ENCODE measurements around the gene CATSPERD. TPM values are rescaled to one million over a fixed set of nuclear protein-coding genes. Genes with fewer than 3 reads are reported as not detected.
A peak's percentile ranks its signal among the peaks of the same experiment; 100 is the strongest.
"Not testable (repeated sequence)": the region's sequence is repeated elsewhere in the genome, so short reads cannot be mapped to it uniquely, and the experiment has no call there.

CATSPERD gene
- total and polyA plus RNA-seq, 4 experiments from 2014 or later: not detected

- intact Hi-C loops (cut with micrococcal nuclease): no loop called here
- Mint-ChIP-seq H3K27ac (peak overlapping the region; percentile 52 to 98 (median 81)), H3K4me1 (peaks cover 20 to 37% (median 27%) of the 10 kb centered on the region in 4 donors), H3K36me3 (peaks cover 0 to 43% of the 10 kb centered on the region in 2 donors), H3K27me3 (peaks cover 0 to 4% of the 10 kb centered on the region in 2 donors), H3K9me3 (peaks cover 0 to 9% (median 0%) of the 10 kb centered on the region in 8 donors), H3K4me3 (peak overlapping the region in 5 of 8 donors; percentile 11 to 73 (median 58))
- CTCF ChIA-PET (ENCODE audit: partially characterized antibody): interaction anchor here (1.9 to 3.8 kb wide), 2 partner anchors 27 to 28 kb away, joined by 8 to 36 read pairs; partner anchors contain the start of gene RPL36
- POLR2A ChIA-PET (ENCODE audit: partially characterized antibody): interaction anchor here (0.7 to 5.7 kb wide), 3 partner anchors 27 to 73 kb away, joined by 3 to 79 read pairs (median 5); partner anchors contain the start of gene RPL36
- peaks cover 23% of the 10 kb centered on the region for H3K4me1 ChIP-seq (ENCODE audit: insufficient read depth, low read length)
- no peaks in the 10 kb centered on the region for H3K9me3 ChIP-seq (ENCODE audit: control insufficient read depth in 1 of 2, low read length in 2 of 2)
- DNase-seq: no peak
- peaks cover 13% of the 10 kb centered on the region for H3K36me3 ChIP-seq (ENCODE audit: insufficient read depth, low read length)
- peak overlapping the region; percentile 9 for H3K27ac ChIP-seq (ENCODE audit: low read depth, low read length)
- H3K4me3 ChIP-seq (ENCODE audit: low read length in 2 of 2): no peak overlapping the region
- no peaks in the 10 kb centered on the region for H3K27me3 ChIP-seq (ENCODE audit: insufficient read depth, low read length)
Observed at GRCh38 chr19:5717215-5717935, 3.1 kb upstream of the CATSPERD start.

GRCh38 chr19:5718037-5718578, 2.3 kb upstream of the CATSPERD start:
- no peak for DNase-seq
- peaks cover 0 to 4% of the 10 kb centered on the region in 2 donors for H3K27me3 Mint-ChIP-seq
- Histone ChIP-seq H3K36me3 (ENCODE audit: insufficient read depth, low read length) (peaks cover 13% of the 10 kb centered on the region), H3K4me1 (ENCODE audit: insufficient read depth, low read length) (peaks cover 23% of the 10 kb centered on the region), H3K27me3 (ENCODE audit: insufficient read depth, low read length) (no peaks in the 10 kb centered on the region), H3K27ac (ENCODE audit: low read depth, low read length) (peak overlapping the region; percentile 9), H3K4me3 (ENCODE audit: low read length in 2 of 2) (no peak overlapping the region), H3K9me3 (ENCODE audit: control insufficient read depth in 1 of 2, low read length in 2 of 2) (no peaks in the 10 kb centered on the region)
- POLR2A ChIA-PET (ENCODE audit: partially characterized antibody): interaction anchor here (0.7 to 5.7 kb wide), 4 partner anchors 10 to 72 kb away, joined by 3 to 79 read pairs (median 4); partner anchors contain the start of gene RPL36
- H3K4me3 Mint-ChIP-seq: peak overlapping the region; percentile 83 to 94 (median 90)
- H3K4me1 Mint-ChIP-seq: peaks cover 20 to 37% (median 27%) of the 10 kb centered on the region in 4 donors
- H3K9me3 Mint-ChIP-seq: peaks cover 0 to 9% (median 0%) of the 10 kb centered on the region in 8 donors
- H3K27ac Mint-ChIP-seq: peak overlapping the region; percentile 86 to 98 (median 92)
- CTCF ChIA-PET (ENCODE audit: partially characterized antibody): interaction anchor here (1.1 to 3.8 kb wide), 2 partner anchors 29 to 31 kb away, joined by 6 to 36 read pairs; partner anchors contain the start of gene RPL36
- intact Hi-C loops (cut with micrococcal nuclease): no loop called here
- peaks cover 0 to 39% of the 10 kb centered on the region in 2 donors for H3K36me3 Mint-ChIP-seq

GRCh38 chr19:5718579-5719273, 1.7 kb upstream of the CATSPERD start:
- DNase-seq: peak in 1 of 5 donors; percentile 62
- Mint-ChIP-seq H3K27me3 (peaks cover 0 to 4% of the 10 kb centered on the region in 2 donors), H3K27ac (peak overlapping the region; percentile 91 to 98 (median 92)), H3K36me3 (peaks cover 0 to 35% of the 10 kb centered on the region in 2 donors), H3K9me3 (peaks cover 0 to 6% (median 0%) of the 10 kb centered on the region in 8 donors), H3K4me3 (peak overlapping the region; percentile 83 to 94 (median 90)), H3K4me1 (peaks cover 20 to 37% (median 27%) of the 10 kb centered on the region in 4 donors)
- H3K9me3 ChIP-seq (ENCODE audit: control insufficient read depth in 1 of 2, low read length in 2 of 2): no peaks in the 10 kb centered on the region
- peaks cover 23% of the 10 kb centered on the region for H3K4me1 ChIP-seq (ENCODE audit: insufficient read depth, low read length)
- peak overlapping the region; percentile 89 for H3K27ac ChIP-seq (ENCODE audit: low read depth, low read length)
- ChIA-PET CTCF (ENCODE audit: partially characterized antibody) (interaction anchor here (0.7 to 3.8 kb wide), 5 partner anchors 10 to 85 kb away, joined by 3 to 36 read pairs (median 6); partner anchors contain the start of gene RPL36), POLR2A (ENCODE audit: partially characterized antibody) (interaction anchor here (0.7 to 5.7 kb wide), 7 partner anchors 11 to 96 kb away, joined by 3 to 79 read pairs (median 4); partner anchors contain the start of genes RPL36, SAFB and SAFB2)
- H3K36me3 ChIP-seq (ENCODE audit: insufficient read depth, low read length): peaks cover 9% of the 10 kb centered on the region
- peak overlapping the region; percentile 68 to 92 for H3K4me3 ChIP-seq (ENCODE audit: low read length in 2 of 2)
- intact Hi-C loops (cut with micrococcal nuclease): no loop called here
- H3K27me3 ChIP-seq (ENCODE audit: insufficient read depth, low read length): no peaks in the 10 kb centered on the region

- Mint-ChIP-seq H3K9me3 (peaks cover 0 to 6% (median 0%) of the 10 kb centered on the region in 8 donors), H3K27ac (peak overlapping the region; percentile 92 to 99 (median 97)), H3K4me3 (peak overlapping the region; percentile 90 to 97 (median 90)), H3K4me1 (peaks cover 20 to 37% (median 27%) of the 10 kb centered on the region in 4 donors), H3K36me3 (peaks cover 0 to 28% of the 10 kb centered on the region in 2 donors), H3K27me3 (peaks cover 0 to 4% of the 10 kb centered on the region in 2 donors)
- DNase-seq: peak in 1 of 5 donors; percentile 62
- CTCF ChIA-PET (ENCODE audit: partially characterized antibody): interaction anchor here (0.9 to 3.8 kb wide), 6 partner anchors 28 to 108 kb away, joined by 3 to 36 read pairs (median 6); partner anchors contain the start of gene RPL36
- POLR2A ChIA-PET (ENCODE audit: partially characterized antibody): interaction anchor here (0.6 to 5.7 kb wide), 17 partner anchors 12 to 1082 kb away, joined by 3 to 79 read pairs (median 4); partner anchors contain the start of genes DUS3L, FEM1A, NDUFA11 and RPL36
- intact Hi-C loops (cut with micrococcal nuclease): no loop called here
- Histone ChIP-seq H3K36me3 (ENCODE audit: insufficient read depth, low read length) (peaks cover 4% of the 10 kb centered on the region), H3K4me1 (ENCODE audit: insufficient read depth, low read length) (peaks cover 23% of the 10 kb centered on the region), H3K4me3 (ENCODE audit: low read length in 2 of 2) (peak overlapping the region; percentile 87 to 92), H3K9me3 (ENCODE audit: control insufficient read depth in 1 of 2, low read length in 2 of 2) (no peaks in the 10 kb centered on the region), H3K27me3 (ENCODE audit: insufficient read depth, low read length) (no peaks in the 10 kb centered on the region), H3K27ac (ENCODE audit: low read depth, low read length) (peak overlapping the region; percentile 89)
Observed at GRCh38 chr19:5719274-5719960, 1.0 kb upstream of the CATSPERD start.

GRCh38 chr19:5727453-5728050, 7.1 kb downstream of the CATSPERD start:
- H3K4me1 ChIP-seq (ENCODE audit: insufficient read depth, low read length): no peaks in the 10 kb centered on the region
- Mint-ChIP-seq H3K36me3 (no peaks in the 10 kb centered on the region), H3K4me3 (no peak overlapping the region), H3K27me3 (peaks cover 0 to 9% of the 10 kb centered on the region in 2 donors), H3K4me1 (no peaks in the 10 kb centered on the region), H3K27ac (no peak overlapping the region), H3K9me3 (no peaks in the 10 kb centered on the region)
- H3K9me3 ChIP-seq (ENCODE audit: control insufficient read depth in 1 of 2, low read length in 2 of 2): no peaks in the 10 kb centered on the region
- ChIA-PET CTCF (ENCODE audit: partially characterized antibody) (no interaction called here), POLR2A (ENCODE audit: partially characterized antibody) (no interaction called here)
- DNase-seq: no peak
- H3K27me3 ChIP-seq (ENCODE audit: insufficient read depth, low read length): no peaks in the 10 kb centered on the region
- H3K36me3 ChIP-seq (ENCODE audit: insufficient read depth, low read length): no peaks in the 10 kb centered on the region
- H3K27ac ChIP-seq (ENCODE audit: low read depth, low read length): no peak overlapping the region
- intact Hi-C loops (cut with micrococcal nuclease): no loop called here
- H3K4me3 ChIP-seq (ENCODE audit: low read length in 2 of 2): no peak overlapping the region

GRCh38 chr19:5733172-5733571, 12.7 kb downstream of the CATSPERD start:
- intact Hi-C loops (cut with micrococcal nuclease); POLR2A ChIA-PET (ENCODE audit: partially characterized antibody); H3K4me1 Mint-ChIP-seq; H3K9me3 ChIP-seq (ENCODE audit: control insufficient read depth in 1 of 2, low read length in 2 of 2); H3K27me3 Mint-ChIP-seq; H3K9me3 Mint-ChIP-seq; CTCF ChIA-PET (ENCODE audit: partially characterized antibody); H3K36me3 Mint-ChIP-seq; H3K4me1 ChIP-seq (ENCODE audit: insufficient read depth, low read length); H3K4me3 Mint-ChIP-seq; DNase-seq; H3K27me3 ChIP-seq (ENCODE audit: insufficient read depth, low read length); H3K27ac ChIP-seq (ENCODE audit: low read depth, low read length); H3K4me3 ChIP-seq (ENCODE audit: low read length in 2 of 2); H3K27ac Mint-ChIP-seq; H3K36me3 ChIP-seq (ENCODE audit: insufficient read depth, low read length): not testable (repeated sequence)
